Measurements from ENCODE around the gene KLHL29.

GRCh38 chr2:23409248-23409647, 24.3 kb downstream of the KLHL29 start:
- TF ChIP-seq EZH2 (IDR thresholded peaks at IDR 0.05; ENCODE audit: borderline replicate concordance, insufficient read depth, low read depth, low read length, poor library complexity, severe bottlenecking) (no peak), CTCF (IDR thresholded peaks at IDR 0.05) (no peak)

Data from B cell (primary cell).